Measurements from ENCODE around the gene AMOTL1.

The AMOTL1 gene

DNA sequence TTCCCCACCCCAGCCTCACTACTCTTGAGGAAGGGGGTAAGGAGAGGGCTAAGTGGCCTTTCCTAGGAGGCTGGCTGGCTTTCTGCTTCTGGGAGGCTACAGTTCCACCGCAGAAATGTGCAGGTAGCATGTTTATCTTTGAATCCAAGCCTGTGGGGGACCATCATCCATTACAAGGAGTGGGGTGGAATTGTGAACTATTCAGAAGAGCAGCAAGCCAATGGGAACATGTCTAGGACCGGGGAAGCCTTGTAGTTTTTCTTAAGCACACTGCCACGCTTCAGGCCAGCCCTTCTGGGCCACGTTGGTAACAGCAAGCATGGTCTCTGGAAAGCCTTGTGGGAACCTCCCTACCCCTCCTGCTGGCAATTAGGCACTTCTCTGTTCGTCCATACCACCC lies 100.3 kb downstream of the AMOTL1 start:
- Histone ChIP-seq H3K27me3 (ENCODE audit: insufficient read depth, poor library complexity, severe bottlenecking) (no peaks in the 10 kb centered on the region), H3K27ac (replicated peaks) (no peak overlapping the region), H3K4me3 (replicated peaks; ENCODE audit: insufficient read depth, low read length) (no peak overlapping the region)
- DNase-seq (ENCODE audit: low read depth in 1 of 2, low spot score in 1 of 2) = no peak
- no peak for TF ChIP-seq SPI1 (IDR thresholded peaks at IDR 0.05; ENCODE audit: borderline replicate concordance, low read depth)
- TF ChIP-seq GABPA (IDR thresholded peaks at IDR 0.05; ENCODE audit: low read depth) = no peak
- TF ChIP-seq REST (IDR thresholded peaks at IDR 0.05; ENCODE audit: insufficient replicate concordance, low read depth) = no peak
- no peak for TF ChIP-seq CTCF (IDR thresholded peaks at IDR 0.05; ENCODE audit: insufficient read depth, low read length)
- no peak for TF ChIP-seq POLR2AphosphoS5 (IDR thresholded peaks at IDR 0.05; ENCODE audit: low read depth)

DNA sequence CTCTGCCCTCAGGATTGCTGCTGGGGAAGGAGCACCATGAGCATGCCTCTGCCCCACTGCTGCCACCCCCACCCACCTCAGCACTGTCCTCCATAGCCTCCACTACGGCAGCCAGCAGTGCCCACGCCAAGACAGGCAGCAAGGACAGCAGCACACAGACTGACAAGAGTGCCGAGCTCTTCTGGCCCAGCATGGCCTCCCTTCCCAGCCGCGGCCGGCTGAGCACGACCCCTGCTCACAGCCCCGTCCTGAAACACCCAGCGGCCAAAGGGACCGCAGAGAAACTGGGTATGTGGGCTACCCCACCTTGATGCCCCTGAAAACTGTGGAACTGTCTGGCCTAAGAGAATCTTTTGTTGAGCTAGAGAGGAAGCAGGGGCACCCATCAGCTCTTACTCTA lies 101.0 kb downstream of the AMOTL1 start:
- H3K27ac ChIP-seq (replicated peaks) = no peak overlapping the region
- TF ChIP-seq CTCF (IDR thresholded peaks at IDR 0.05; ENCODE audit: insufficient read depth, low read length) (no peak), SPI1 (IDR thresholded peaks at IDR 0.05; ENCODE audit: borderline replicate concordance, low read depth) (no peak), REST (IDR thresholded peaks at IDR 0.05; ENCODE audit: insufficient replicate concordance, low read depth) (no peak), GABPA (IDR thresholded peaks at IDR 0.05; ENCODE audit: low read depth) (no peak), POLR2AphosphoS5 (IDR thresholded peaks at IDR 0.05; ENCODE audit: low read depth) (no peak)
- H3K4me3 ChIP-seq (replicated peaks; ENCODE audit: insufficient read depth, low read length) = no peak overlapping the region
- DNase-seq (ENCODE audit: low read depth in 1 of 2, low spot score in 1 of 2) = no peak
- no peaks in the 10 kb centered on the region for H3K27me3 ChIP-seq (ENCODE audit: insufficient read depth, poor library complexity, severe bottlenecking)

DNA sequence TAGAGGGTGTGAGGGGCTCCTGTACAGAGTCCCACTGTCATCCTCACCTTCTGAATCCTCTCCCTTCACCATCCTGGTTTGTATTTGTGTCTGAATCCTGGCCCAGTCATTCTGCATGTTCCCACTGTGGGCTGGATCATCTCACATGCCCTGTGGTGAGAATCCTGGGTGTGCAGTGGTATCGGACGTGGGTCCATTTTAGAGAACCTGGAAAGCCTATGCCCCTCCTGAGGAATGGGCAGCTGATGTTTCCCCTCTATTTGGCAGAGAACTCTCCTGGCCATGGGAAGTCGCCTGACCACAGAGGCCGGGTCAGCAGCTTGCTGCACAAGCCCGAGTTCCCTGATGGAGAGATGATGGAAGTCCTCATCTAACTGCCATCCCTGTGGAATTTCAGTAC lies 102.3 kb downstream of the AMOTL1 start:
- no peak for DNase-seq (ENCODE audit: low read depth in 1 of 2, low spot score in 1 of 2)
- H3K27ac ChIP-seq (replicated peaks) = no peak overlapping the region
- no peak overlapping the region for H3K4me3 ChIP-seq (replicated peaks; ENCODE audit: insufficient read depth, low read length)
- H3K27me3 ChIP-seq (ENCODE audit: insufficient read depth, poor library complexity, severe bottlenecking) = no peaks in the 10 kb centered on the region
- TF ChIP-seq POLR2AphosphoS5 (IDR thresholded peaks at IDR 0.05; ENCODE audit: low read depth) (no peak), SPI1 (IDR thresholded peaks at IDR 0.05; ENCODE audit: borderline replicate concordance, low read depth) (no peak), CTCF (IDR thresholded peaks at IDR 0.05; ENCODE audit: insufficient read depth, low read length) (no peak), GABPA (IDR thresholded peaks at IDR 0.05; ENCODE audit: low read depth) (no peak), REST (IDR thresholded peaks at IDR 0.05; ENCODE audit: insufficient replicate concordance, low read depth) (no peak)
